ENCODE data around the gene CFAP300. TPM values are rescaled to one million over a fixed set of nuclear protein-coding genes. Genes with fewer than 3 reads are reported as not detected.

Gene CFAP300
- total and polyA plus RNA-seq, 2 of the 8 experiments (the other 6 are each of a cell fraction or from before 2014, with no cell fraction given): 2.1 to 2.8 TPM

DNA sequence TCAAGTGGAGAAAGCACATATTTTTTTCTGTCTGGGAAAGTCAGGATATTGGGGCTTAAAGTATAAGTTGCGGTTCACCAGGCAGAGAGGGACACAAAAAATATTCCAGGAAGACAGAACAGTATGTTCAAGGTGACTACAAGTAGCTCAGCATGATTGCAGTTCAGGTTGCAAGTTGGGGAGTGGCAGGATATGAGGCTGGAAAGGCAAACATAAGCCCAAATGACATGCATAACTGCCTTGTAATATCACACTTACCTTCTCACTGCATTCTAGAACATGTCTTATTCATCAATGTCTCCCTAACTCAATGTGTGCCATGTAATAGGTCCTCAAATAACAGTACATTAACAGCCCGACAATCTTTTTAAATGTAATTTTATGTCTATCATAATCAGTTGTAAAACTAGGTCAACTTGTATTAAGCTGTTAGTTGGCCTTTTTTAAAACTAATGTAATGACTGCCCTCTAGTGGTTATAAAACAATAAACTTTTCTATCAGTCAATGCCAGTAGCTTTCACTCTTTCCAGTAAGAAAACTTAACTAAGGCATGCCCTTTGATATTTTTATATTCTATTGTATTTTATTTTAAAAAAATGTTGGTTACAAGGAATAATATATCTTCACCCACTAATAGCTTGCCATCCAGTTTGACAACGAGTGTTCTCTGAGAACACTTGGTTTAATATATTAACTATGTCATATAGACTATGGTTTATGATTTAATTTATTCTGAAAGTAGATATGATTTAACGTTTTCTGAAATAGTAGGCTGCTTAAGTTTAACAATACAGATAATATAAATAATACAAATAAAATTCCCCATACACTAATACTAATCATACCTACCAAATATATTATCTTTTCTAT is 39.4 kb upstream of the CFAP300 start (continued):
- TF ChIP-seq, protein P1, sequence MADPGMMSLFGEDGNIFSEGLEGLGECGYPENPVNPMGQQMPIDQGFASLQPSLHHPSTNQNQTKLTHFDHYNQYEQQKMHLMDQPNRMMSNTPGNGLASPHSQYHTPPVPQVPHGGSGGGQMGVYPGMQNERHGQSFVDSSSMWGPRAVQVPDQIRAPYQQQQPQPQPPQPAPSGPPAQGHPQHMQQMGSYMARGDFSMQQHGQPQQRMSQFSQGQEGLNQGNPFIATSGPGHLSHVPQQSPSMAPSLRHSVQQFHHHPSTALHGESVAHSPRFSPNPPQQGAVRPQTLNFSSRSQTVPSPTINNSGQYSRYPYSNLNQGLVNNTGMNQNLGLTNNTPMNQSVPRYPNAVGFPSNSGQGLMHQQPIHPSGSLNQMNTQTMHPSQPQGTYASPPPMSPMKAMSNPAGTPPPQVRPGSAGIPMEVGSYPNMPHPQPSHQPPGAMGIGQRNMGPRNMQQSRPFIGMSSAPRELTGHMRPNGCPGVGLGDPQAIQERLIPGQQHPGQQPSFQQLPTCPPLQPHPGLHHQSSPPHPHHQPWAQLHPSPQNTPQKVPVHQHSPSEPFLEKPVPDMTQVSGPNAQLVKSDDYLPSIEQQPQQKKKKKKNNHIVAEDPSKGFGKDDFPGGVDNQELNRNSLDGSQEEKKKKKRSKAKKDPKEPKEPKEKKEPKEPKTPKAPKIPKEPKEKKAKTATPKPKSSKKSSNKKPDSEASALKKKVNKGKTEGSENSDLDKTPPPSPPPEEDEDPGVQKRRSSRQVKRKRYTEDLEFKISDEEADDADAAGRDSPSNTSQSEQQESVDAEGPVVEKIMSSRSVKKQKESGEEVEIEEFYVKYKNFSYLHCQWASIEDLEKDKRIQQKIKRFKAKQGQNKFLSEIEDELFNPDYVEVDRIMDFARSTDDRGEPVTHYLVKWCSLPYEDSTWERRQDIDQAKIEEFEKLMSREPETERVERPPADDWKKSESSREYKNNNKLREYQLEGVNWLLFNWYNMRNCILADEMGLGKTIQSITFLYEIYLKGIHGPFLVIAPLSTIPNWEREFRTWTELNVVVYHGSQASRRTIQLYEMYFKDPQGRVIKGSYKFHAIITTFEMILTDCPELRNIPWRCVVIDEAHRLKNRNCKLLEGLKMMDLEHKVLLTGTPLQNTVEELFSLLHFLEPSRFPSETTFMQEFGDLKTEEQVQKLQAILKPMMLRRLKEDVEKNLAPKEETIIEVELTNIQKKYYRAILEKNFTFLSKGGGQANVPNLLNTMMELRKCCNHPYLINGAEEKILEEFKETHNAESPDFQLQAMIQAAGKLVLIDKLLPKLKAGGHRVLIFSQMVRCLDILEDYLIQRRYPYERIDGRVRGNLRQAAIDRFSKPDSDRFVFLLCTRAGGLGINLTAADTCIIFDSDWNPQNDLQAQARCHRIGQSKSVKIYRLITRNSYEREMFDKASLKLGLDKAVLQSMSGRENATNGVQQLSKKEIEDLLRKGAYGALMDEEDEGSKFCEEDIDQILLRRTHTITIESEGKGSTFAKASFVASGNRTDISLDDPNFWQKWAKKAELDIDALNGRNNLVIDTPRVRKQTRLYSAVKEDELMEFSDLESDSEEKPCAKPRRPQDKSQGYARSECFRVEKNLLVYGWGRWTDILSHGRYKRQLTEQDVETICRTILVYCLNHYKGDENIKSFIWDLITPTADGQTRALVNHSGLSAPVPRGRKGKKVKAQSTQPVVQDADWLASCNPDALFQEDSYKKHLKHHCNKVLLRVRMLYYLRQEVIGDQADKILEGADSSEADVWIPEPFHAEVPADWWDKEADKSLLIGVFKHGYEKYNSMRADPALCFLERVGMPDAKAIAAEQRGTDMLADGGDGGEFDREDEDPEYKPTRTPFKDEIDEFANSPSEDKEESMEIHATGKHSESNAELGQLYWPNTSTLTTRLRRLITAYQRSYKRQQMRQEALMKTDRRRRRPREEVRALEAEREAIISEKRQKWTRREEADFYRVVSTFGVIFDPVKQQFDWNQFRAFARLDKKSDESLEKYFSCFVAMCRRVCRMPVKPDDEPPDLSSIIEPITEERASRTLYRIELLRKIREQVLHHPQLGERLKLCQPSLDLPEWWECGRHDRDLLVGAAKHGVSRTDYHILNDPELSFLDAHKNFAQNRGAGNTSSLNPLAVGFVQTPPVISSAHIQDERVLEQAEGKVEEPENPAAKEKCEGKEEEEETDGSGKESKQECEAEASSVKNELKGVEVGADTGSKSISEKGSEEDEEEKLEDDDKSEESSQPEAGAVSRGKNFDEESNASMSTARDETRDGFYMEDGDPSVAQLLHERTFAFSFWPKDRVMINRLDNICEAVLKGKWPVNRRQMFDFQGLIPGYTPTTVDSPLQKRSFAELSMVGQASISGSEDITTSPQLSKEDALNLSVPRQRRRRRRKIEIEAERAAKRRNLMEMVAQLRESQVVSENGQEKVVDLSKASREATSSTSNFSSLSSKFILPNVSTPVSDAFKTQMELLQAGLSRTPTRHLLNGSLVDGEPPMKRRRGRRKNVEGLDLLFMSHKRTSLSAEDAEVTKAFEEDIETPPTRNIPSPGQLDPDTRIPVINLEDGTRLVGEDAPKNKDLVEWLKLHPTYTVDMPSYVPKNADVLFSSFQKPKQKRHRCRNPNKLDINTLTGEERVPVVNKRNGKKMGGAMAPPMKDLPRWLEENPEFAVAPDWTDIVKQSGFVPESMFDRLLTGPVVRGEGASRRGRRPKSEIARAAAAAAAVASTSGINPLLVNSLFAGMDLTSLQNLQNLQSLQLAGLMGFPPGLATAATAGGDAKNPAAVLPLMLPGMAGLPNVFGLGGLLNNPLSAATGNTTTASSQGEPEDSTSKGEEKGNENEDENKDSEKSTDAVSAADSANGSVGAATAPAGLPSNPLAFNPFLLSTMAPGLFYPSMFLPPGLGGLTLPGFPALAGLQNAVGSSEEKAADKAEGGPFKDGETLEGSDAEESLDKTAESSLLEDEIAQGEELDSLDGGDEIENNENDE (IDR thresholded peaks at IDR 0.05; ENCODE audit: insufficient replicate concordance, low read length): no peak
- TF ChIP-seq, protein P2, sequence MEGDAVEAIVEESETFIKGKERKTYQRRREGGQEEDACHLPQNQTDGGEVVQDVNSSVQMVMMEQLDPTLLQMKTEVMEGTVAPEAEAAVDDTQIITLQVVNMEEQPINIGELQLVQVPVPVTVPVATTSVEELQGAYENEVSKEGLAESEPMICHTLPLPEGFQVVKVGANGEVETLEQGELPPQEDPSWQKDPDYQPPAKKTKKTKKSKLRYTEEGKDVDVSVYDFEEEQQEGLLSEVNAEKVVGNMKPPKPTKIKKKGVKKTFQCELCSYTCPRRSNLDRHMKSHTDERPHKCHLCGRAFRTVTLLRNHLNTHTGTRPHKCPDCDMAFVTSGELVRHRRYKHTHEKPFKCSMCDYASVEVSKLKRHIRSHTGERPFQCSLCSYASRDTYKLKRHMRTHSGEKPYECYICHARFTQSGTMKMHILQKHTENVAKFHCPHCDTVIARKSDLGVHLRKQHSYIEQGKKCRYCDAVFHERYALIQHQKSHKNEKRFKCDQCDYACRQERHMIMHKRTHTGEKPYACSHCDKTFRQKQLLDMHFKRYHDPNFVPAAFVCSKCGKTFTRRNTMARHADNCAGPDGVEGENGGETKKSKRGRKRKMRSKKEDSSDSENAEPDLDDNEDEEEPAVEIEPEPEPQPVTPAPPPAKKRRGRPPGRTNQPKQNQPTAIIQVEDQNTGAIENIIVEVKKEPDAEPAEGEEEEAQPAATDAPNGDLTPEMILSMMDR (IDR thresholded peaks at IDR 0.05; ENCODE audit: control extremely low read depth in 1 of 3, insufficient read depth in 1 of 3, low read depth in 1 of 3, low read length in 3 of 3): peak in 2 of 3 experiments; percentile 23 to 29; a peak in 2 of 4 replicates
- peak in 1 of 2 experiments; percentile 56 for TF ChIP-seq RAD21 (IDR thresholded peaks at IDR 0.05 in 1 of 2, conservative IDR thresholded peaks at IDR 0.05 in 1 of 2; ENCODE audit: low read depth in 2 of 2, low read length in 2 of 2)

Measured in H1 (cell line).